Measurements from ENCODE around the gene SOST. TPM values are rescaled to one million over a fixed set of nuclear protein-coding genes. Genes with fewer than 3 reads are reported as not detected.
"Not testable (repeated sequence)": the region's sequence is repeated elsewhere in the genome, so short reads cannot be mapped to it uniquely, and the experiment has no call there.

The SOST gene
- total RNA-seq (under 1 TPM; 0.17 to 0.50 TPM), polyA plus RNA-seq (ENCODE audit: insufficient read length in 2 of 2) (1 to 10 TPM in 1 of 2 donors, under 1 TPM in 1; 0.67 to 1.5 TPM)
- long read RNA-seq, donor 1, partial matches to known transcripts, result 0 of 1 reads
- long read RNA-seq, donor 1, other reads (novel, unspliced or antisense), result 0 of 1 reads
- long read RNA-seq, donor 2, partial matches to known transcripts, result 0 of 1 reads
- long read RNA-seq, donor 2, other reads (novel, unspliced or antisense), result 0 of 1 reads
- long read RNA-seq, donor 3, result 0 reads
- long read RNA-seq, donor 4, result 0 reads

GRCh38 chr17:43758497-43759174 lies at the start of gene SOST:
TSS of gene SOST (minus strand) at chr17:43758791. CDS start at chr17:43758741, 50 bp downstream.
- no peak for DNase-seq (ENCODE audit: low read depth in 4 of 6, low spot score in 6 of 6)
- Histone ChIP-seq H3K4me1 (ENCODE audit: control insufficient read depth, insufficient read depth, low read length) (peaks cover 16% of the 10 kb centered on the region), H3K4me3 (ENCODE audit: low read depth, low read length) (no peak within 1 kb of the TSS), H3K36me3 (ENCODE audit: control insufficient read depth, insufficient read depth, low read length) (no peaks in the 10 kb centered on the region), H3K27me3 (ENCODE audit: control insufficient read depth, insufficient read depth, low read length) (peaks cover 35% of the 10 kb centered on the region), H3K27ac (ENCODE audit: low read depth, low read length) (no peak within 1 kb of the TSS), H3K9me3 (ENCODE audit: control insufficient read depth, insufficient read depth, low read length) (no peaks in the 10 kb centered on the region)
- WGBS (ENCODE audit: insufficient coverage), result 76% methylated on average over 22 of the region's 24 CpGs

- WGBS (ENCODE audit: insufficient coverage), result 100% methylated on average over 1 of the region's 4 CpGs
- Histone ChIP-seq H3K9me3 (ENCODE audit: control insufficient read depth, insufficient read depth, low read length) (no peaks in the 10 kb centered on the region), H3K27me3 (ENCODE audit: control insufficient read depth, insufficient read depth, low read length) (no peaks in the 10 kb centered on the region), H3K4me1 (ENCODE audit: control insufficient read depth, insufficient read depth, low read length) (no peaks in the 10 kb centered on the region), H3K36me3 (ENCODE audit: control insufficient read depth, insufficient read depth, low read length) (peaks cover 29% of the 10 kb centered on the region), H3K4me3 (ENCODE audit: low read depth, low read length) (no peak overlapping the region), H3K27ac (ENCODE audit: low read depth, low read length) (no peak overlapping the region)
- no peak for DNase-seq (ENCODE audit: low read depth in 4 of 6, low spot score in 6 of 6)
Measured at GRCh38 chr17:43808076-43808475, 49.5 kb upstream of the SOST start.

- H3K36me3 ChIP-seq (ENCODE audit: control insufficient read depth, insufficient read depth, low read length), result peaks cover 16% of the 10 kb centered on the region
Measured at GRCh38 chr17:43805117-43805516, 46.5 kb upstream of the SOST start.

GRCh38 chr17:43803758-43804157 lies 45.2 kb upstream of the SOST start:
- no peaks in the 10 kb centered on the region for H3K9me3 ChIP-seq (ENCODE audit: control insufficient read depth, insufficient read depth, low read length)
- H3K27me3 ChIP-seq (ENCODE audit: control insufficient read depth, insufficient read depth, low read length), result no peaks in the 10 kb centered on the region
- H3K27ac ChIP-seq (ENCODE audit: low read depth, low read length), result no peak overlapping the region
- peaks cover 13% of the 10 kb centered on the region for H3K36me3 ChIP-seq (ENCODE audit: control insufficient read depth, insufficient read depth, low read length)
- DNase-seq (ENCODE audit: low read depth in 4 of 6, low spot score in 6 of 6), result peak in 1 of 6 donors; percentile 57
- H3K4me3 ChIP-seq (ENCODE audit: low read depth, low read length), result no peak overlapping the region
- WGBS (ENCODE audit: insufficient coverage), result 25% methylated on average over 1 of the region's 4 CpGs
- no peaks in the 10 kb centered on the region for H3K4me1 ChIP-seq (ENCODE audit: control insufficient read depth, insufficient read depth, low read length)

More at GRCh38 chr17:43805117-43805516, 46.5 kb upstream of the SOST start:
- DNase-seq (ENCODE audit: low read depth in 4 of 6, low spot score in 6 of 6), result no peak
- H3K4me3 ChIP-seq (ENCODE audit: low read depth, low read length), result no peak overlapping the region
- no peaks in the 10 kb centered on the region for H3K9me3 ChIP-seq (ENCODE audit: control insufficient read depth, insufficient read depth, low read length)
- H3K27me3 ChIP-seq (ENCODE audit: control insufficient read depth, insufficient read depth, low read length), result no peaks in the 10 kb centered on the region
- H3K4me1 ChIP-seq (ENCODE audit: control insufficient read depth, insufficient read depth, low read length), result no peaks in the 10 kb centered on the region
- H3K27ac ChIP-seq (ENCODE audit: low read depth, low read length), result no peak overlapping the region

- H3K4me3 ChIP-seq (ENCODE audit: low read depth, low read length), result no peak overlapping the region
- DNase-seq (ENCODE audit: low read depth in 4 of 6, low spot score in 6 of 6), result no peak
- H3K36me3 ChIP-seq (ENCODE audit: control insufficient read depth, insufficient read depth, low read length), result peaks cover 4% of the 10 kb centered on the region
- no peaks in the 10 kb centered on the region for H3K27me3 ChIP-seq (ENCODE audit: control insufficient read depth, insufficient read depth, low read length)
- no peak overlapping the region for H3K27ac ChIP-seq (ENCODE audit: low read depth, low read length)
- H3K9me3 ChIP-seq (ENCODE audit: control insufficient read depth, insufficient read depth, low read length), result no peaks in the 10 kb centered on the region
- WGBS (ENCODE audit: insufficient coverage), result no CpG with 5 or more reads among the region's 3 CpGs
- H3K4me1 ChIP-seq (ENCODE audit: control insufficient read depth, insufficient read depth, low read length), result no peaks in the 10 kb centered on the region
Measured at GRCh38 chr17:43801844-43802243, 43.3 kb upstream of the SOST start.

GRCh38 chr17:43800736-43801135 lies 42.1 kb upstream of the SOST start:
- no peak overlapping the region for H3K4me3 ChIP-seq (ENCODE audit: low read depth, low read length)
- no peak overlapping the region for H3K27ac ChIP-seq (ENCODE audit: low read depth, low read length)
- H3K27me3 ChIP-seq (ENCODE audit: control insufficient read depth, insufficient read depth, low read length), result no peaks in the 10 kb centered on the region
- H3K4me1 ChIP-seq (ENCODE audit: control insufficient read depth, insufficient read depth, low read length), result no peaks in the 10 kb centered on the region
- H3K9me3 ChIP-seq (ENCODE audit: control insufficient read depth, insufficient read depth, low read length), result no peaks in the 10 kb centered on the region
- 100% methylated on average over 1 of the region's 3 CpGs for WGBS (ENCODE audit: insufficient coverage)
- DNase-seq (ENCODE audit: low read depth in 4 of 6, low spot score in 6 of 6), result no peak
- H3K36me3 ChIP-seq (ENCODE audit: control insufficient read depth, insufficient read depth, low read length), result peaks cover 2% of the 10 kb centered on the region

GRCh38 chr17:43799047-43799446 lies 40.5 kb upstream of the SOST start:
- WGBS (ENCODE audit: insufficient coverage), result no CpG with 5 or more reads among the region's 2 CpGs
- no peak overlapping the region for H3K4me3 ChIP-seq (ENCODE audit: low read depth, low read length)
- H3K9me3 ChIP-seq (ENCODE audit: control insufficient read depth, insufficient read depth, low read length), result no peaks in the 10 kb centered on the region
- H3K27me3 ChIP-seq (ENCODE audit: control insufficient read depth, insufficient read depth, low read length), result no peaks in the 10 kb centered on the region
- H3K27ac ChIP-seq (ENCODE audit: low read depth, low read length), result no peak overlapping the region
- no peak for DNase-seq (ENCODE audit: low read depth in 4 of 6, low spot score in 6 of 6)
- H3K4me1 ChIP-seq (ENCODE audit: control insufficient read depth, insufficient read depth, low read length), result no peaks in the 10 kb centered on the region
- no peaks in the 10 kb centered on the region for H3K36me3 ChIP-seq (ENCODE audit: control insufficient read depth, insufficient read depth, low read length)

- not testable (repeated sequence) for H3K27me3 ChIP-seq (ENCODE audit: control insufficient read depth, insufficient read depth, low read length); DNase-seq (ENCODE audit: low read depth in 4 of 6, low spot score in 6 of 6); H3K4me3 ChIP-seq (ENCODE audit: low read depth, low read length); H3K9me3 ChIP-seq (ENCODE audit: control insufficient read depth, insufficient read depth, low read length); H3K4me1 ChIP-seq (ENCODE audit: control insufficient read depth, insufficient read depth, low read length); H3K36me3 ChIP-seq (ENCODE audit: control insufficient read depth, insufficient read depth, low read length); H3K27ac ChIP-seq (ENCODE audit: low read depth, low read length)
- WGBS (ENCODE audit: insufficient coverage), result 97% methylated on average over 8 of the region's 9 CpGs
Measured at GRCh38 chr17:43798024-43798423, 39.4 kb upstream of the SOST start.

- not testable (repeated sequence) for H3K36me3 ChIP-seq (ENCODE audit: control insufficient read depth, insufficient read depth, low read length); H3K4me1 ChIP-seq (ENCODE audit: control insufficient read depth, insufficient read depth, low read length); DNase-seq (ENCODE audit: low read depth in 4 of 6, low spot score in 6 of 6); H3K9me3 ChIP-seq (ENCODE audit: control insufficient read depth, insufficient read depth, low read length); H3K27me3 ChIP-seq (ENCODE audit: control insufficient read depth, insufficient read depth, low read length); H3K4me3 ChIP-seq (ENCODE audit: low read depth, low read length); H3K27ac ChIP-seq (ENCODE audit: low read depth, low read length)
- no CpG with 5 or more reads among the region's 4 CpGs for WGBS (ENCODE audit: insufficient coverage)
Measured at GRCh38 chr17:43792668-43793067, 34.1 kb upstream of the SOST start.

- DNase-seq (ENCODE audit: low read depth in 4 of 6, low spot score in 6 of 6), result peak in 2 of 6 donors; percentile 41 to 91
- no peaks in the 10 kb centered on the region for H3K9me3 ChIP-seq (ENCODE audit: control insufficient read depth, insufficient read depth, low read length)
- no peak overlapping the region for H3K27ac ChIP-seq (ENCODE audit: low read depth, low read length)
- no peak overlapping the region for H3K4me3 ChIP-seq (ENCODE audit: low read depth, low read length)
- no peaks in the 10 kb centered on the region for H3K4me1 ChIP-seq (ENCODE audit: control insufficient read depth, insufficient read depth, low read length)
- H3K36me3 ChIP-seq (ENCODE audit: control insufficient read depth, insufficient read depth, low read length), result no peaks in the 10 kb centered on the region
- H3K27me3 ChIP-seq (ENCODE audit: control insufficient read depth, insufficient read depth, low read length), result no peaks in the 10 kb centered on the region
- no CpG with 5 or more reads among the region's 3 CpGs for WGBS (ENCODE audit: insufficient coverage)
Measured at GRCh38 chr17:43791589-43791988, 33.0 kb upstream of the SOST start.
